CD4-positive, alpha-beta T cell (primary cell): Measurements from ENCODE around the gene ENOX1. TPM values are rescaled to one million over a fixed set of nuclear protein-coding genes. Genes with fewer than 3 reads are reported as not detected.

Experiments
- ATAC-seq: fragments of 200-7000 bp; cut with Tn5 transposase; one replicate; pipeline ENCODE4 v1.10.0; 2022; ENCODE audit warnings: mild to moderate bottlenecking; ENCODE audit not compliant: poor library complexity
- CTCF ChIA-PET: fragments of 350-600 bp; sonication (Branson Sonifier 250); formaldehyde crosslinking; loops from one replicate; lab custom pipeline; 2021; ENCODE audit warnings: antibody characterized with exemption, inconsistent platforms; lab: Charles Lee
- POLR2A ChIA-PET: fragments of 350-600 bp; sonication (Branson Sonifier 250); formaldehyde crosslinking; loops from one replicate; lab custom pipeline; 2021; ENCODE audit warnings: antibody characterized with exemption, inconsistent platforms; lab: Charles Lee
- DNase-seq, 14 experiments: peaks; one replicate each; pipeline ENCODE4 v3.0.0-alpha.2; 2013 to 2020; ENCODE audit warnings: mixed read lengths in 2 of 14
- H3K27ac ChIP-seq, 2 donors: one replicate each; pipeline versions ENCODE4 v1.5.1 to v1.7.0; 2013; ENCODE audit warnings: low read length in 2 of 2, low read depth in 1 of 2, mild to moderate bottlenecking in 1 of 2
- H3K27me3 ChIP-seq, 2 experiments: 1 replicate in 1 of 2; 2 replicates in 1 of 2; pipeline versions ENCODE4 v1.6.1 to v1.7.0; 2013; ENCODE audit warnings: low read length in 2 of 2, control low read depth in 1 of 2, mild to moderate bottlenecking in 1 of 2, moderate library complexity in 1 of 2; ENCODE audit not compliant: insufficient read depth in 2 of 2, control insufficient read depth in 1 of 2
- H3K36me3 ChIP-seq: one replicate; pipeline ENCODE4 v1.6.1; 2013; ENCODE audit warnings: low read length, control low read depth; ENCODE audit not compliant: insufficient read depth
- H3K4me1 ChIP-seq: one replicate; pipeline ENCODE4 v1.6.1; 2013; ENCODE audit warnings: low read length, control low read depth; ENCODE audit not compliant: insufficient read depth
- H3K4me3 ChIP-seq: one replicate; pipeline ENCODE4 v1.5.1; 2013; ENCODE audit warnings: mild to moderate bottlenecking, low read length, moderate library complexity
- H3K9me3 ChIP-seq, 2 experiments: 1 replicate in 1 of 2; 2 replicates in 1 of 2; pipeline versions ENCODE4 v1.6.1 to v1.7.0; 2013; ENCODE audit warnings: low read length in 2 of 2, mild to moderate bottlenecking in 2 of 2, control low read depth in 1 of 2, moderate library complexity in 1 of 2; ENCODE audit not compliant: control insufficient read depth in 1 of 2, insufficient read depth in 1 of 2
- H3K27ac Mint-ChIP-seq: one replicate; pipeline ENCODE4 v1.8.0; 2020; ENCODE audit warnings: mixed read lengths
- H3K27me3 Mint-ChIP-seq: one replicate; pipeline ENCODE4 v1.8.0; 2021; ENCODE audit warnings: mixed read lengths
- H3K36me3 Mint-ChIP-seq: one replicate; pipeline ENCODE4 v1.8.0; 2021; ENCODE audit warnings: low read depth, mixed read lengths
- H3K4me1 Mint-ChIP-seq: one replicate; pipeline ENCODE4 v1.8.0; 2021; ENCODE audit warnings: low read depth, mixed read lengths
- H3K4me3 Mint-ChIP-seq: one replicate; pipeline ENCODE4 v1.8.0; 2020; ENCODE audit warnings: mild to moderate bottlenecking, mixed read lengths
- H3K9me3 Mint-ChIP-seq: one replicate; pipeline ENCODE4 v1.8.0; 2020; ENCODE audit warnings: mixed read lengths
- intact Hi-C, 2 experiments: fragments of 100-400 bp; cut with DNase I in 1 of 2; cut with micrococcal nuclease in 1 of 2; formaldehyde crosslinking; loops; one replicate each; pipeline versions ENCODE4 v1.15.1 to v1.9.0; 2023 to 2025; cut with DNase I, micrococcal nuclease
- total RNA-seq, 174 experiments: library from RNA in 2 of 174; stranded (reverse) in 2 of 174; gene quantifications; one replicate each; pipeline ENCODE4 v1.2.3 and lab custom pipeline; 2021 to 2026
- TF ChIP-seq, protein P1 (sequence below): fragments of 200-600 bp; IDR thresholded peaks from one replicate; pipeline ENCODE4 v1.8.0; 2022; ENCODE audit warnings: antibody characterized with exemption, mild to moderate bottlenecking

ENOX1 gene
- total RNA-seq, 2 experiments from 2014 or later: not detected

- no peak overlapping the region for H3K4me3 Mint-ChIP-seq
- no peaks in the 10 kb centered on the region for H3K9me3 ChIP-seq
- H3K27ac Mint-ChIP-seq: no peak overlapping the region
- no peaks in the 10 kb centered on the region for H3K36me3 ChIP-seq
- ATAC-seq (no peak), DNase-seq (no peak)
- H3K27me3 Mint-ChIP-seq: peaks cover 12% of the 10 kb centered on the region
- intact Hi-C loops: no loop called here
- H3K4me1 ChIP-seq: no peaks in the 10 kb centered on the region
- no peaks in the 10 kb centered on the region for H3K36me3 Mint-ChIP-seq
- no peaks in the 10 kb centered on the region for H3K4me1 Mint-ChIP-seq
- H3K4me3 ChIP-seq: no peak overlapping the region
- no peaks in the 10 kb centered on the region for H3K27me3 ChIP-seq
- H3K27ac ChIP-seq: no peak overlapping the region
- ChIA-PET CTCF (no interaction called here), POLR2A (no interaction called here)
- H3K9me3 Mint-ChIP-seq: peaks cover 5% of the 10 kb centered on the region
- TF ChIP-seq, protein P1, sequence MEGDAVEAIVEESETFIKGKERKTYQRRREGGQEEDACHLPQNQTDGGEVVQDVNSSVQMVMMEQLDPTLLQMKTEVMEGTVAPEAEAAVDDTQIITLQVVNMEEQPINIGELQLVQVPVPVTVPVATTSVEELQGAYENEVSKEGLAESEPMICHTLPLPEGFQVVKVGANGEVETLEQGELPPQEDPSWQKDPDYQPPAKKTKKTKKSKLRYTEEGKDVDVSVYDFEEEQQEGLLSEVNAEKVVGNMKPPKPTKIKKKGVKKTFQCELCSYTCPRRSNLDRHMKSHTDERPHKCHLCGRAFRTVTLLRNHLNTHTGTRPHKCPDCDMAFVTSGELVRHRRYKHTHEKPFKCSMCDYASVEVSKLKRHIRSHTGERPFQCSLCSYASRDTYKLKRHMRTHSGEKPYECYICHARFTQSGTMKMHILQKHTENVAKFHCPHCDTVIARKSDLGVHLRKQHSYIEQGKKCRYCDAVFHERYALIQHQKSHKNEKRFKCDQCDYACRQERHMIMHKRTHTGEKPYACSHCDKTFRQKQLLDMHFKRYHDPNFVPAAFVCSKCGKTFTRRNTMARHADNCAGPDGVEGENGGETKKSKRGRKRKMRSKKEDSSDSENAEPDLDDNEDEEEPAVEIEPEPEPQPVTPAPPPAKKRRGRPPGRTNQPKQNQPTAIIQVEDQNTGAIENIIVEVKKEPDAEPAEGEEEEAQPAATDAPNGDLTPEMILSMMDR: no peak
These were observed 619.9 kb downstream of the ENOX1 start for GRCh38 chr13:43166644-43167457.

Other genes starting within 250 kb of the ENOX1 start
- gene CCDC122, start 92.8 kb upstream of the ENOX1 start, total RNA-seq: under 1 TPM; 0.52 to 0.64 TPM
- gene LACC1, start 92.9 kb upstream of the ENOX1 start, total RNA-seq: under 1 TPM; 0.93 to 0.95 TPM